ENCODE data around the gene FAIM.
A peak's percentile ranks its signal among the peaks of the same experiment; 100 is the strongest.

Gene FAIM

GRCh38 chr3:138681463-138682220 is 73.1 kb downstream of the FAIM start:
- peak; percentile 5 for DNase-seq

- DNase-seq = no peak
These were observed 74.1 kb downstream of the FAIM start for GRCh38 chr3:138682648-138683047.

All from DMS79 (cell line).